Fibroblast of skin of left biceps (primary cell): Measurements from ENCODE around the gene BACH2.

Experiments
- DNase-seq, 2 experiments: peaks; one replicate each; pipeline ENCODE4 v3.0.0-alpha.2; 2013; ENCODE audit warnings: low read depth in 2 of 2

BACH2 gene

GRCh38 chr6:90277302-90278011, 19.2 kb downstream of the BACH2 start:
- DNase-seq = no peak

- no peak for DNase-seq
Observed at GRCh38 chr6:90274451-90275030, 22.1 kb downstream of the BACH2 start.

- no peak for DNase-seq
Observed at GRCh38 chr6:90273863-90274262, 22.8 kb downstream of the BACH2 start.

- DNase-seq = no peak
Observed at GRCh38 chr6:90272895-90273294, 23.7 kb downstream of the BACH2 start.

- DNase-seq = no peak
Observed at GRCh38 chr6:90271831-90272230, 24.8 kb downstream of the BACH2 start.

- no peak for DNase-seq
Observed at GRCh38 chr6:90269334-90269733, 27.3 kb downstream of the BACH2 start.

- no peak for DNase-seq
Observed at GRCh38 chr6:90268178-90268577, 28.5 kb downstream of the BACH2 start.

GRCh38 chr6:90266905-90267621, 29.6 kb downstream of the BACH2 start:
- DNase-seq = no peak

- DNase-seq = no peak
Observed at GRCh38 chr6:90264561-90264960, 32.1 kb downstream of the BACH2 start.

GRCh38 chr6:90263633-90264032, 33.0 kb downstream of the BACH2 start:
- DNase-seq = no peak

GRCh38 chr6:90261801-90262200, 34.8 kb downstream of the BACH2 start:
- no peak for DNase-seq

- no peak for DNase-seq
Observed at GRCh38 chr6:90257486-90257738, 39.2 kb downstream of the BACH2 start.

- DNase-seq = peak; percentile 85 to 86
Observed at GRCh38 chr6:90256698-90257485, 39.8 kb downstream of the BACH2 start.

- no peak for DNase-seq
Observed at GRCh38 chr6:90253631-90254030, 43.0 kb downstream of the BACH2 start.

GRCh38 chr6:90251295-90251992, 45.2 kb downstream of the BACH2 start:
- no peak for DNase-seq

GRCh38 chr6:90250405-90250804, 46.2 kb downstream of the BACH2 start:
- DNase-seq = no peak

- no peak for DNase-seq
Observed at GRCh38 chr6:90249458-90249857, 47.2 kb downstream of the BACH2 start.

- DNase-seq = no peak
Observed at GRCh38 chr6:90249034-90249433, 47.6 kb downstream of the BACH2 start.

- no peak for DNase-seq
Observed at GRCh38 chr6:90247262-90247661, 49.4 kb downstream of the BACH2 start.

- no peak for DNase-seq
Observed at GRCh38 chr6:90241229-90241880, 55.3 kb downstream of the BACH2 start.

- no peak for DNase-seq
Observed at GRCh38 chr6:90238496-90239266, 58.0 kb downstream of the BACH2 start.
